Measurements from ENCODE around the gene TMEM26. TPM values are rescaled to one million over a fixed set of nuclear protein-coding genes. Genes with fewer than 3 reads are reported as not detected.

TMEM26 gene
- total and polyA plus RNA-seq, 2 of the 13 experiments (the other 11 are each of a cell fraction or from before 2014, with no cell fraction given) = not detected

DNA sequence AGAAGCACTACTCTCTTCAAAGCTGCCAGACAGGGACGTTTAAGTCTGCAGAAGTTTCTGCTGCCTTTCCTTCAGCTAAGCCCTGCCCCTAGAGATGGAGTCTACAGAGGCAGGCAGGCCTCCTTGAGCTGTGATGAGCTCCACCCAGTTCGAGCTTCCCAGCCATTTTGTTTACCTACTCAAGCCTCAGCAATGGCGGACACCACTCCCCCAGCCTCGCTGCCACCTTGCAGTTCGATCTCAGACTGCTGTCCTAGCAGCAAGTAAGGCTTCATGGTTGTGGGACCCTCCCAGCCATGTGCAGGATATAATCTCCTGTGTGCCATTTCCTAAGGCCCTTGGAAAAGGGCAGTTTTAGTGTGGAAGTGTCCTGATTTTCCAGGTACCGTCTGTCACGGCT, 74.3 kb downstream of the TMEM26 start (continued):
- TF ChIP-seq, protein P1, sequence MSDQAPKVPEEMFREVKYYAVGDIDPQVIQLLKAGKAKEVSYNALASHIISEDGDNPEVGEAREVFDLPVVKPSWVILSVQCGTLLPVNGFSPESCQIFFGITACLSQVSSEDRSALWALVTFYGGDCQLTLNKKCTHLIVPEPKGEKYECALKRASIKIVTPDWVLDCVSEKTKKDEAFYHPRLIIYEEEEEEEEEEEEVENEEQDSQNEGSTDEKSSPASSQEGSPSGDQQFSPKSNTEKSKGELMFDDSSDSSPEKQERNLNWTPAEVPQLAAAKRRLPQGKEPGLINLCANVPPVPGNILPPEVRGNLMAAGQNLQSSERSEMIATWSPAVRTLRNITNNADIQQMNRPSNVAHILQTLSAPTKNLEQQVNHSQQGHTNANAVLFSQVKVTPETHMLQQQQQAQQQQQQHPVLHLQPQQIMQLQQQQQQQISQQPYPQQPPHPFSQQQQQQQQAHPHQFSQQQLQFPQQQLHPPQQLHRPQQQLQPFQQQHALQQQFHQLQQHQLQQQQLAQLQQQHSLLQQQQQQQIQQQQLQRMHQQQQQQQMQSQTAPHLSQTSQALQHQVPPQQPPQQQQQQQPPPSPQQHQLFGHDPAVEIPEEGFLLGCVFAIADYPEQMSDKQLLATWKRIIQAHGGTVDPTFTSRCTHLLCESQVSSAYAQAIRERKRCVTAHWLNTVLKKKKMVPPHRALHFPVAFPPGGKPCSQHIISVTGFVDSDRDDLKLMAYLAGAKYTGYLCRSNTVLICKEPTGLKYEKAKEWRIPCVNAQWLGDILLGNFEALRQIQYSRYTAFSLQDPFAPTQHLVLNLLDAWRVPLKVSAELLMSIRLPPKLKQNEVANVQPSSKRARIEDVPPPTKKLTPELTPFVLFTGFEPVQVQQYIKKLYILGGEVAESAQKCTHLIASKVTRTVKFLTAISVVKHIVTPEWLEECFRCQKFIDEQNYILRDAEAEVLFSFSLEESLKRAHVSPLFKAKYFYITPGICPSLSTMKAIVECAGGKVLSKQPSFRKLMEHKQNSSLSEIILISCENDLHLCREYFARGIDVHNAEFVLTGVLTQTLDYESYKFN (CRISPR knock-in tag; conservative IDR thresholded peaks at IDR 0.05) = no peak
- TF ChIP-seq RORA (CRISPR knock-in tag; IDR thresholded peaks at IDR 0.05) (no peak), JUND (CRISPR knock-in tag; IDR thresholded peaks at IDR 0.05) (no peak)

DNA sequence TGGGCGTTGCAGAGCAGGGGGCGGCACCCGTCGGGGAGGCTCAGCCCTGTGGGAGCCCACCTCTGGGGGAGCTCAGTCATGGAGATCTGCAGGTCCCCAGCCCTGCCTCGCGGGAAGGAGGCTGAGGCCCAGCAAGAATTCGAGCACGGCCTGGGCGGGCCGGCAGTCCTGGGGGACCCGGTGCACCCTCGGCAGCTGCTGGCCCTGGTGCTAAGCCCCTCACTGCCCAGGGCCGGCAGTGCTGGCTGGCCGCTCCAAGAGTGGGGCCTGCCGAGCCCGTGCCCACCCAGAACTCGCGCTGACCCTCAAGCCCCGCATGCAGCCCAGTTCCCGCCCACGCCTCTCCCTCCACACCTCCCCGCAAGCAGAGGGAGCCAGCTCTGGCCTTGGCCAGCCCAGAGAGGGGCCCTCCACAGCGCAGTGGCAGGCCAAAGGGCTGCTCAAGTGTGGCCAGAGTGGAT, 76.2 kb downstream of the TMEM26 start:
- 26% methylated on average over 7 of the region's 23 CpGs for WGBS (ENCODE audit: low lambda C conversion rate)
- TF ChIP-seq RFX5 (IDR thresholded peaks at IDR 0.05; ENCODE audit: low read depth, low read length) = no peak
- TF ChIP-seq ZKSCAN5 (CRISPR knock-in tag; IDR thresholded peaks at IDR 0.05) = no peak
- no peak for TF ChIP-seq ZNF674 (CRISPR knock-in tag; IDR thresholded peaks at IDR 0.05; ENCODE audit: low read depth)
- TF ChIP-seq, protein P2, sequence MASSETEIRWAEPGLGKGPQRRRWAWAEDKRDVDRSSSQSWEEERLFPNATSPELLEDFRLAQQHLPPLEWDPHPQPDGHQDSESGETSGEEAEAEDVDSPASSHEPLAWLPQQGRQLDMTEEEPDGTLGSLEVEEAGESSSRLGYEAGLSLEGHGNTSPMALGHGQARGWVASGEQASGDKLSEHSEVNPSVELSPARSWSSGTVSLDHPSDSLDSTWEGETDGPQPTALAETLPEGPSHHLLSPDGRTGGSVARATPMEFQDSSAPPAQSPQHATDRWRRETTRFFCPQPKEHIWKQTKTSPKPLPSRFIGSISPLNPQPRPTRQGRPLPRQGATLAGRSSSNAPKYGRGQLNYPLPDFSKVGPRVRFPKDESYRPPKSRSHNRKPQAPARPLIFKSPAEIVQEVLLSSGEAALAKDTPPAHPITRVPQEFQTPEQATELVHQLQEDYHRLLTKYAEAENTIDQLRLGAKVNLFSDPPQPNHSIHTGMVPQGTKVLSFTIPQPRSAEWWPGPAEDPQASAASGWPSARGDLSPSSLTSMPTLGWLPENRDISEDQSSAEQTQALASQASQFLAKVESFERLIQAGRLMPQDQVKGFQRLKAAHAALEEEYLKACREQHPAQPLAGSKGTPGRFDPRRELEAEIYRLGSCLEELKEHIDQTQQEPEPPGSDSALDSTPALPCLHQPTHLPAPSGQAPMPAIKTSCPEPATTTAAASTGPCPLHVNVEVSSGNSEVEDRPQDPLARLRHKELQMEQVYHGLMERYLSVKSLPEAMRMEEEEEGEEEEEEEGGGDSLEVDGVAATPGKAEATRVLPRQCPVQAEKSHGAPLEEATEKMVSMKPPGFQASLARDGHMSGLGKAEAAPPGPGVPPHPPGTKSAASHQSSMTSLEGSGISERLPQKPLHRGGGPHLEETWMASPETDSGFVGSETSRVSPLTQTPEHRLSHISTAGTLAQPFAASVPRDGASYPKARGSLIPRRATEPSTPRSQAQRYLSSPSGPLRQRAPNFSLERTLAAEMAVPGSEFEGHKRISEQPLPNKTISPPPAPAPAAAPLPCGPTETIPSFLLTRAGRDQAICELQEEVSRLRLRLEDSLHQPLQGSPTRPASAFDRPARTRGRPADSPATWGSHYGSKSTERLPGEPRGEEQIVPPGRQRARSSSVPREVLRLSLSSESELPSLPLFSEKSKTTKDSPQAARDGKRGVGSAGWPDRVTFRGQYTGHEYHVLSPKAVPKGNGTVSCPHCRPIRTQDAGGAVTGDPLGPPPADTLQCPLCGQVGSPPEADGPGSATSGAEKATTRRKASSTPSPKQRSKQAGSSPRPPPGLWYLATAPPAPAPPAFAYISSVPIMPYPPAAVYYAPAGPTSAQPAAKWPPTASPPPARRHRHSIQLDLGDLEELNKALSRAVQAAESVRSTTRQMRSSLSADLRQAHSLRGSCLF (CRISPR knock-in tag; IDR thresholded peaks at IDR 0.05; ENCODE audit: borderline replicate concordance) = no peak
- TF ChIP-seq SP140L (CRISPR knock-in tag; IDR thresholded peaks at IDR 0.05; ENCODE audit: borderline replicate concordance) = no peak
- TF ChIP-seq, protein P3, sequence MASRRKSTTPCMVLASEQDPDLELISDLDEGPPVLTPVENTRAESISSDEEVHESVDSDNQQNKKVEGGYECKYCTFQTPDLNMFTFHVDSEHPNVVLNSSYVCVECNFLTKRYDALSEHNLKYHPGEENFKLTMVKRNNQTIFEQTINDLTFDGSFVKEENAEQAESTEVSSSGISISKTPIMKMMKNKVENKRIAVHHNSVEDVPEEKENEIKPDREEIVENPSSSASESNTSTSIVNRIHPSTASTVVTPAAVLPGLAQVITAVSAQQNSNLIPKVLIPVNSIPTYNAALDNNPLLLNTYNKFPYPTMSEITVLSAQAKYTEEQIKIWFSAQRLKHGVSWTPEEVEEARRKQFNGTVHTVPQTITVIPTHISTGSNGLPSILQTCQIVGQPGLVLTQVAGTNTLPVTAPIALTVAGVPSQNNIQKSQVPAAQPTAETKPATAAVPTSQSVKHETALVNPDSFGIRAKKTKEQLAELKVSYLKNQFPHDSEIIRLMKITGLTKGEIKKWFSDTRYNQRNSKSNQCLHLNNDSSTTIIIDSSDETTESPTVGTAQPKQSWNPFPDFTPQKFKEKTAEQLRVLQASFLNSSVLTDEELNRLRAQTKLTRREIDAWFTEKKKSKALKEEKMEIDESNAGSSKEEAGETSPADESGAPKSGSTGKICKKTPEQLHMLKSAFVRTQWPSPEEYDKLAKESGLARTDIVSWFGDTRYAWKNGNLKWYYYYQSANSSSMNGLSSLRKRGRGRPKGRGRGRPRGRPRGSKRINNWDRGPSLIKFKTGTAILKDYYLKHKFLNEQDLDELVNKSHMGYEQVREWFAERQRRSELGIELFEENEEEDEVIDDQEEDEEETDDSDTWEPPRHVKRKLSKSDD (CRISPR knock-in tag; IDR thresholded peaks at IDR 0.05; ENCODE audit: low read depth) = no peak
- TF ChIP-seq PTBP1 (IDR thresholded peaks at IDR 0.05; ENCODE audit: low read depth, low read length, poor library complexity, severe bottlenecking) = no peak
- TF ChIP-seq ARNT2 (CRISPR knock-in tag; IDR thresholded peaks at IDR 0.05; ENCODE audit: low read depth) = no peak

More for the DNA sequence above, 76.2 kb downstream of the TMEM26 start:
- DNase-seq (ENCODE audit: low spot score) (no peak), FAIRE-seq (no peak), ATAC-seq (no peak)
- Histone ChIP-seq H3K4me2 (ENCODE audit: low read depth, low read length) (no peak overlapping the region), H3K27me3 (ENCODE audit: control insufficient read depth in 1 of 2, insufficient read depth in 2 of 2, low read length in 2 of 2) (no peaks in the 10 kb centered on the region), H3K79me2 (ENCODE audit: insufficient read depth, low read length) (no peaks in the 10 kb centered on the region), H3K4me3 (replicated peaks in 1 of 3; ENCODE audit: insufficient read depth in 1 of 3, low read depth in 2 of 3, low read length in 3 of 3) (no peak overlapping the region), H3K9me3 (ENCODE audit: low read length) (no peaks in the 10 kb centered on the region), H2AFZ (ENCODE audit: low read length) (no peak overlapping the region), H3K4me1 (ENCODE audit: insufficient read depth, low read length) (no peaks in the 10 kb centered on the region), H3K9ac (ENCODE audit: insufficient read depth, low read depth, low read length) (no peak overlapping the region), H4K20me1 (ENCODE audit: insufficient read depth, low read length) (no peaks in the 10 kb centered on the region), H3K27ac (ENCODE audit: extremely low read length, insufficient read depth, low read length) (no peak overlapping the region), H3K36me3 (replicated peaks in 1 of 2; ENCODE audit: control insufficient read depth in 1 of 2, insufficient read depth in 2 of 2, low read length in 2 of 2) (no peaks in the 10 kb centered on the region)
- intact Hi-C loops (cut with micrococcal nuclease; ENCODE audit: unreplicated experiment) (no loop called here), in situ Hi-C loops (cut with HindIII; ENCODE audit: extremely low pct_ligation_motif_present, low pct_unique_long_range_greater_than_20kb) (no loop called here)
- ChIA-PET POLR2A (no interaction called here), CTCF (ENCODE audit: low intra/inter-chr PET ratio, low total read pairs) (no interaction called here)
- no TSS peak for BruUV-seq (replicated peaks)
